ENCODE data around the gene UNG.
A peak's percentile ranks its signal among the peaks of the same experiment; 100 is the strongest.

The UNG gene

GRCh38 chr12:109092497-109093021 lies 4.8 kb upstream of the UNG start:
- no peak for DNase-seq

DNA sequence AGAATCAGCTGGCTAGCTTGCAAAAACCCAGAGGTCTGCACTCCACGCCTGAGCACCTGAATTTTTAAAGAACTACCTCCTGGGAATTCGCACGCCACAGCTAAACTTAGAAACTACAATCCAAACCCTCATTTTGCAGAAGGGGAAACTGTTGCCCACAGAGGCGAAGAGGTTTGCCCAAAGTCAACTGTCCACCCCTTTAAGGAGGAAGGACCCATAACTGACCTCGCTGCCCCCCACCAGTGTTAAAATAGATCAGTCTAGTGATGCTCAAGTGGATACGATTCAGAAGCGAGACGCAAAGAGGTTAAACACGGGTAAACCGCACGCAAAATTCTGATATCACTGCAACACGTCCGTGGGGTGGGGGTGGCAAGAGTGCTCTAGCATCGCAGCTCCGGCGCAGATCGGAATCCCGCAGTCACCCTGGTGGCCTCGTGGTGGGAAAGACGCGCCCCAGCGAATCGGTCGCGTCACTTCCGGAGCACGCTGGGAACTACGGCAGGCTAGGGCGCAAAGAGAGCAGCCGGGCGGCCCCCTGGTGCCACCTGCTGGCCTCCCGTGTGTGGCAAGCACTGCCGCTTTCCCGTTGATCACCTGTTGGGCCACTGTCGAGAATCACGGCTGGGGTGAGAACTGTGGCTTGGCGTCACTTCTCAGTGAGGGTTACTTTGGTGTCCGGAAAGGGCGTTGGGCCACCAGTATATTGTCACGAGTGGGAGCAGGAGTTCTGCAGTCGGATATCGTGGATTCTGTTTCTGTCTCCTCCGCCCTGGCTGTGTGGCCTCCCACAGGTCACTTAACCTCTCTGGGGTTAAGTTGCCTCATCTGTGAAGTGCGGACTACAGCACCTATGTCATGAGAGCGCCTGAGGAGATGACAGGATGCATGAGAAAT lies 4.1 kb upstream of the UNG start, which contains the start of gene ALKBH2:
ALKBH2 (minus strand) TSS at position 451 of the 897 bp plus-strand sequence. CDS start 686 bp downstream, outside the sequence.
- peak; percentile 96 for DNase-seq

DNA sequence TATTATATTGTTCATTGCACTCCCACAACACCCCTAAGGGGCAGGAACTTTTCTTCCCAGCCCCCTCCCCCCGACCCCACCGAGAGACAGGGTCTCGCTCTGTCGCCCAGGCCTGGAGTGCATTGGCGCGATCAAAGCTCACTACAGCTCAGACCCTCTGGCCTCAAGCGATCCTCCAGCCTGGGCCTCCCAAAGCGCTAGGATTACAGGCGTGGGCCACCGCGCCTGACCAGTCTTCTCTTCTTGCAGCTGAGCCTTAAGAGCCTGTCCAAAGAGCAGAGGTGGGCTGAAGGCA lies 310 bp upstream of the UNG start:
- DNase-seq: no peak

DNA sequence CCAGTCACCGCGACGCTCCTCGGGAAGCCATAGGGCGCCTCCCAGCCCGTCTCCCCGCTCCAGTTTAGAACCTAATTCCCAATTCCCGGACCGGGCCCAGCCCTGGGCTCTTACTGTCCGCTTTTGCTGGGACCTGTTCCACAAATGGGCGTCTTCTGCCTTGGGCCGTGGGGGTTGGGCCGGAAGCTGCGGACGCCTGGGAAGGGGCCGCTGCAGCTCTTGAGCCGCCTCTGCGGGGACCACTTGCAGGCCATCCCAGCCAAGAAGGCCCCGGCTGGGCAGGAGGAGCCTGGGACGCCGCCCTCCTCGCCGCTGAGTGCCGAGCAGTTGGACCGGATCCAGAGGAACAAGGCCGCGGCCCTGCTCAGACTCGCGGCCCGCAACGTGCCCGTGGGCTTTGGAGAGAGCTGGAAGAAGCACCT lies 797 bp downstream of the UNG start:
- no peak for DNase-seq

DNA sequence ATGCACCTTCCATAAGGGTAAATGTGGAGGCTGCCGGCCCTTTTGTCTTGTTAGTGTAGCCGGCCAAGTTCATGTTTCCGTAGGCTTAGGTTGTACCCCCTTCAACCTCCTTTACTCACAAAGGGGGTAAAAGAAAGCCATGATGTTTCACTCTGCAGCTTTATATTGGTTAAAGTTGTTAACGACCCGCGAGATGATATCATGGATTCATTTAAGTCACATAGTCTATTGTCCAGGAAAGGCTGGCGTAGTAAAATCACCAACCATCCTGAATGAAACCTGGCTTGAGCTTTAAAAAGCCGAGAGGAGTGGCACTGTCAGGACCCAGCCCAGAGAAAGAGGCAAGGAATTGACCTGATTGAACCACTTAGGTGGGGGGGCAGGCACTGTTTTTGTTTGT lies 1.3 kb downstream of the UNG start:
- DNase-seq: no peak

- DNase-seq: no peak
Measured at GRCh38 chr12:109099431-109100020, 2.1 kb downstream of the UNG start.

GRCh38 chr12:109100741-109101140 lies 3.3 kb downstream of the UNG start:
- no peak for DNase-seq

DNA sequence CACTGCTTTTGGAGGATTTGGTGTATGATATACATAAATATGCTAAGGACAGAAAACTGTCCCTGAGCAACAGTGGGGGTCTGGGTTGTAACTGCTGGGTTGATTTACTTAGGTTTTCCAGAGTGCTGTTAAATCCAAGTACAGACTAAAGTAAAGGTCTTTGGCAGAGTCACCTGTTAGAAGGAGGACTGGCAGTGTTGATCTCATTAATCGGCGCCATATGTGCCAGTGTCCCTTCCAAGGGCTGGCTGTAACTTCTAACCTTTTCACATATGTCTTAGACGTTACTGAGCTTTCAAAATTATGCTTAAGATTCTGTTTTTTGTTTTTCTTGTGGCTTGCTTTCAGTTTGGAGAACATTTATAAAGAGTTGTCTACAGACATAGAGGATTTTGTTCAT lies 5.1 kb downstream of the UNG start:
- no peak for DNase-seq

- DNase-seq: no peak
Measured at GRCh38 chr12:109105176-109105575, 7.8 kb downstream of the UNG start.

GRCh38 chr12:109109746-109110350 lies 12.5 kb downstream of the UNG start:
- no peak for DNase-seq

DNA sequence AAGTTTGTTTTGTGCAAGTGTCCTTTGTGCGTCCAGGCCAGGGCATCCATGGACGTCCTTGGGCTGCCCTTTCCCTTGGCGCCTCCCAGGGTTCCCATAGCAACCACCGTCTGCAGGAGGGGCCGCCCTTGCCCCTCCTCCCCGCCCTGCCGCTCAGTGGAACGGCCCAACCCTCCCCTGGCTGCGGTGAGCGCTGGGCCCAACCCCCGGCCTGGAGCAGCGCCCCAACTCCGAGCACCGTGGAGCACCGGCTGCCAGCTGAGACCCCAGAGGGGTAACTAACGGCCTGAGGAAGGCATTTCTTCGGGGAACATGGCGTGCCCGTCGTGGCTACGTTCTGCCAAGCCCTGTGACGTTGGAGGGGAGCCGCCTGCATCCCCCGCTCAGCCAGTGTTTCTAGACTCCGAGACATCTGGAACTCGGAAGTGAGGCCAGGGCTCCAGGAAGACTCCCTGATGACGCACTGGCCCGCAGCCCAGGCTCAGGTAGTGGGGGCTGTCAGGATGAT lies 13.6 kb downstream of the UNG start:
- DNase-seq: peak; percentile 54

GRCh38 chr12:109112720-109113465 lies 15.5 kb downstream of the UNG start:
- no peak for DNase-seq

DNA sequence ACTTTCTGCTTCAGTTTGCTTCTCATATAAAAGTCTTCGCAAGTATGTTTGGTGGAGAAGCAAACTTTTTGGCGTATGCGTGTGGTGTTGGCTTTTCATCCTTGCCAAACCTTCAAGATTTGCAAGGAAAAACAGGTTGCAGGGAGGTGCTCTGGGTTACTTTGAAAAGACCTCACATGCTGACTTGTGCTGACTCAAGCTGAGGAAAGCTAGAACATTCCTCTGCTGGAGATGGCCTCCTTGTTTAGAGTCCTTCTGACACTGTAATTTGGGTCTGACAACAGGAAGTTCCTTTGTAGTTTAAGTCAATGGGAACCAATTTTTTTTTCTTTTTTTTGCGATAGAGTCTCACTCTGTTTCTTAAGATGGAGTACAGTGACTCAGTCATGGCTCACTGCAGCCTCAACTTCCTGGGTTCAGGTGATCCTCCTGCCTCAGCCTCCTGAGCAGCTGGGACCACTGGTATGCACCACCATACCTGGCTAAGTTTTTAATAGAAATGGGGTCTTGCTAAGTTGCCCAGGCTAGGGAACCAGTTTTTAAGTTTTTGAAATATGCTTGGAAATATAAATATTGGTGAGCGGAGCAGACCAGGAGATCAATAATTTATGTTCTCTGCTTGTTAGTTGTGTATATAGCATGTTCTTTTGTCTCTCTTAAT lies 16.4 kb downstream of the UNG start:
- DNase-seq: no peak

DNA sequence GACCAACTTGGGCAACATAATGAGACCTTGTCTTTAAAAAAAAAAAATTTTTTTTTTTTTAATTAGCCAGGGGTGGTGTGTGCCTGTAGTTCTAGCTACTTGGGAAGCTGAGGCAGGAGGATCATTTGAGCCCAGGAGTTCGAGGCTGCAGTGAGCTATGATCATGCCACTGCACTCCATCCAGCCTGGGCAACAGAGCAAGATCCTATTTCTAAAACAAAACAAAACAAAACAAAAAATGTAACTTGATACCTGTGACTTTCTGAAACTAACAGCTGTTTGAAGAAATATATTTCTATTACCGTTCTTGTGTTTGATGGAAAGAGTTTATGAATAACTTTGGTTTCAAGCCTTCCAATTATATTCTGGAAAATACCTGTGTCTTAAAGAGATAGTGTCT lies 17.2 kb downstream of the UNG start:
- no peak for DNase-seq

DNA sequence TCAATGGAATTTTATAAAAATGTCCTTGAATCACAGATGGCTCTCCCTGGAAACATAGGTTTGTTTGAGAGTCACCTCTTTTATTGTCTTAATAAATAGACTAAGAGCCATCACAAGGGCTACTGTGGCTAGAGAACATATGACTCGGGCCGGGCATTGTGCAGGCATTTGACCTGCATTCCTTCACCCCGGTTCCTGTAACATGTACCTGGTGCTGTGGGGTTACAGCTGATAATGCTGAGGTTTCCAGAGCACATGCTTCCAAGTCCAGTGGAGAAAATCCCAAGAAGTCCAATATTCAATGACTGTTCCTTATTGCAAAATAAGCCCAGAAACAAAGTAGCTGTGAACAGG lies 18.0 kb downstream of the UNG start:
- DNase-seq: no peak

DNA sequence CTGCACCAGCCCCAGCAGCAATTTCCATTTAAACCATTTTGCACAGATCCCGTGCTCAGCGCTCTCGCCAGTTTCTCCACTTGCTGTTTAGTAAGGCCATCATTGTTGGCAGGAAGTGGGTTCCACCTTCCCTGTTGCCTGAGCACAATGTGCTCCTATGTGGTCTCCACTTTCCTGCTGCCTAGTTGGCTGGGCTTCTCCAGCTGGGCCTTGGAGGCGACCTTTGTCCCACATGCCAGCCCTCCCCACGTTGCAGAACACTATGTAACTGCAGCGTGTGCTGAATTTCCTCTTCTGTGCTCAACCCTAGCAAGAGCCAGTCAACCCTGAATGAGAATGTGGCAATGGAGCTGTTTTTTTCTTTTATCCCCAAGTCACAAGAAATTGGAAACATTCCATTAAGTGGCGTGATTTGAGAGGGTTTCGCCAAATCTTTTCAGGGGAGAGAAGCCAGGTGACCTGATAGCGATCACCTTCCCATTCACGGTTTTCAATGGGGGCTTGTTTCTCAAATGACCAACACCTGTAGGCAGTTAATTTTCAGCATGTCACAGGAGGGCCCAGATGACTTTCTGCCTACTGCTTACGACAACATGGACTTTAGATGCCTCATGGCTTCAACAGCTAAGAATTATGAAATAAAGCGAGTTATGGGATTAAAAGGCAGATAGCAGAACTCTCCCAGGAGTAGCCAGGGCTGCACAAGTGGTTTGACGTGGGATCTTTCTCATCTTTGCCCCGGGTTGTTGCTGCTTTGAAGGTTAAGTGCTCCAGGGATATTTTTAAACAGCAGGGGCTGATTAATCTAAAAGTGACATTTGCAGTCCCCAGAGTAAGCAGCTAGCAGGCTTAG lies 18.6 kb downstream of the UNG start, which contains the start of gene ACACB:
ACACB (plus strand) TSS at position 830 of the 853 bp plus-strand sequence. CDS start 22,819 bp downstream, outside the sequence.
- DNase-seq: no peak

DNA sequence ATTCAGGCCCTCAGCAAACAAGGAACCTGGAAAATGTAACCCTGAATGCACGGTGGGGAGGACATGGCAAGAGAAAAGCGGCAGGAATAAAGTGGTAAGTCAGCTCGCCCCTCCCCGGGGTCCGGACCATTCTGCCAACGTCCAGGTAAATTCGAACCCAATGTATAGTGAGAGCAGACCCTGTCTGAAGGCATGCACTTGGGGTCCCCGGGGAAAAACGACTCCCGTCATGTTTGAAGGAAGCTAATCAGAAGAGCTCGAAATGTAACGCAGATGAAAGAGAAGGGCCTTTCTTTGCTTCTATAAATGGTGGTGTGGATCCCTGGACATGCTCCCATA lies 19.2 kb downstream of the UNG start:
- DNase-seq: no peak

DNA sequence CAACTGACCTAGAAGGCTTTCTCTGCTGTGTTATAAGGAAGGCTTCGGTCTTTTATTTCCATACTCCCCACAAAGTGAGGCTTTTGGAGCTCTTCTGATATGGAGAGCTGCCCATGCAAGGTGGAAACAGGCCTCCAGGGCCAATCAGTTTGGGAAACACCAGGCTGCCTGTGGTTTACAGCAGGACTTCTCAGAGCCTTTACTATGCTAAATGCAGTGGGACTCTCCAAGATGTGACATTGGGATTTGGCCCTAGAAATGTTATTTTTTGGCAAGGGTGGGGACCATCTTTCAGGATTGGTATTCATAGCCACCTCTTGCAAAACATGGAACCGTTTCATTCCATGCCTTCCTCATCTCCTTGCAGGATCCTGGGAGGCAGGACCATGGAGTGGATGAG lies 22.7 kb downstream of the UNG start:
- no peak for DNase-seq

- DNase-seq: no peak
Measured at GRCh38 chr12:109120557-109120956, 23.2 kb downstream of the UNG start.

DNA sequence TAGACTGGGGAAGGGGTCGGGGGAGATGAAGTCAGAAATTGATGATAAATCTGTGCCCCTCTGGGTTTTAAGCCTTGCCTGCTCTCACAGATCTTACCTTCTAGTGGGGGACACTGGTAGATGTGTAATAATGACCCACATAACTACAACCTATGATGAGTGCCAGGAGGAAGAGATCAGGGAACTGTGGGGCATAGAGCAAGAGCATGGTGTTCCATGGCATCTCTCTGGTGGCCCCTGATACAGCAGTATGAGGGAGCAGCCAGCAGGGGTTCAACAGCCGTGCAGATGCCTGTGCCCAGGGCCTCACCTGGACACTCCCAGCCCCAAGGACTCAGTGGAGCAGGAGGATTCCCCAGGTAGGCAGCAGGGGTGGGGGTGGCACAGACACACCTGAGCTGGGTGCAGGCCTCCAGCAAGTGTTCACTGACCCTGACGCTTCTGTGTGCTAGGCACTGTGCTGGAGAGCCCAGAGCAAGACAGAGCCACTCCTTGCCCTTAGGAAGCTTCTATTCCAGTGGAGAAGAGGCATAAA lies 24.0 kb downstream of the UNG start:
- no peak for DNase-seq

Data from activated CD8-positive, alpha-beta memory T cell treated with anti-CD3 and anti-CD28 coated beads, Interleukin-2, amount 50 U/mL, for 4 hours (primary cell).